Sigmoid colon (tissue), 7 donors: Measurements from ENCODE around the gene FANCD2OS. TPM values are rescaled to one million over a fixed set of nuclear protein-coding genes. Genes with fewer than 3 reads are reported as not detected.

ENCODE experiments used
- DNase-seq: peaks from one replicate; pipeline ENCODE4 v3.0.0-alpha.2; 2019
- H3K27ac ChIP-seq, 4 donors: fragments of 200-600 bp; sonication (generic); one replicate each; pipeline ENCODE4 v1.5.1; 2016 to 2019; ENCODE audit warnings: mild to moderate bottlenecking in 1 of 4
- H3K27me3 ChIP-seq, 3 donors: fragments of 200-600 bp; sonication (generic); one replicate each; pipeline ENCODE4 v1.5.1; 2019; ENCODE audit warnings: mild to moderate bottlenecking in 1 of 3
- H3K36me3 ChIP-seq, 4 donors: fragments of 200-600 bp; sonication (generic); one replicate each; pipeline ENCODE4 v1.5.1; 2016 to 2019
- H3K4me1 ChIP-seq, 4 donors: fragments of 200-600 bp; sonication (generic); one replicate each; pipeline ENCODE4 v1.5.1; 2017 to 2019
- H3K4me3 ChIP-seq, 4 donors: fragments of 200-600 bp; sonication (generic); one replicate each; pipeline ENCODE4 v1.5.1; 2017 to 2019; ENCODE audit warnings: mild to moderate bottlenecking in 2 of 4, moderate library complexity in 1 of 4
- H3K9me3 ChIP-seq, 4 donors: fragments of 200-600 bp in 3 of 4; sonication (generic) in 3 of 4; one replicate each; pipeline versions ENCODE4 v1.5.1 to v1.6.1; 2013 to 2019
- EP300 ChIP-seq, 4 donors: sonication (generic); formaldehyde crosslinking; IDR thresholded peaks; one replicate each; pipeline ENCODE4 v1.6.1; 2017; ENCODE audit warnings: antibody characterized with exemption in 4 of 4
- POLR2A ChIP-seq, 2 donors: fragments of 450-650 bp; IDR thresholded peaks; one replicate each; pipeline ENCODE4 v1.6.1; 2016; ENCODE audit warnings: antibody characterized with exemption in 2 of 2, mild to moderate bottlenecking in 2 of 2, moderate library complexity in 2 of 2
- POLR2AphosphoS5 ChIP-seq, 4 donors: sonication (generic); formaldehyde crosslinking; IDR thresholded peaks; one replicate each; pipeline ENCODE4 v1.6.1; 2017; ENCODE audit warnings: antibody characterized with exemption in 4 of 4
- WGBS, 2 donors: extraction: QIAGEN DNeasy Blood & Tissue Kit; methylation state at CpG; one replicate each; pipeline ENCODE4 v1.1.7; 2013; 5-methylcytosine and 5-hydroxymethylcytosine counted together
- intact Hi-C: fragments of 100-400 bp; cut with DNase I; formaldehyde crosslinking; loops from one replicate; pipeline ENCODE4 v1.15.1; 2023
- polyA plus RNA-seq, 3 donors: library from polyadenylated mRNA; stranded (reverse); fragments of 200-250 nt; gene quantifications; one replicate each; pipeline ENCODE4 v1.2.3, GENCODE V29; 2013
- total RNA-seq, 4 donors: library from RNA; depleted of rRNA; stranded (reverse); fragments of >200 nt; gene quantifications; one replicate each; pipeline ENCODE4 v1.1.0, GENCODE V29; 2016
- TF ChIP-seq, protein P1 (sequence below), 4 experiments: fragments of 450-650 bp in 3 of 4; fragments of 200-600 bp in 1 of 4; IDR thresholded peaks; one replicate each; pipeline ENCODE4 v1.5.1; 2016 to 2019; ENCODE audit warnings: antibody characterized with exemption in 4 of 4, mild to moderate bottlenecking in 3 of 4, moderate library complexity in 2 of 4
- donor health status: healthy with polysubstance abuse.
- donor health status: Bipolar disorder and iron deficiency.
- donor health status: healthy.

Gene FANCD2OS, protein sequence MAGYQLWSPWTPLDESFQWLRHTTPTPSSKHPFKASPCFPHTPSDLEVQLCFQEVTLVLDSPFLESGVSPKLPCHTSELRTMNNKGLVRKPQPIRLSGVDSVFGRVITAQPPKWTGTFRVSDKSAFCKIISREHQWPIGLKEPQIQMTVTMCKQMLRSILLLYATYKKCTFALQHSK
- total RNA-seq: not detected
- not detected for polyA plus RNA-seq

DNA sequence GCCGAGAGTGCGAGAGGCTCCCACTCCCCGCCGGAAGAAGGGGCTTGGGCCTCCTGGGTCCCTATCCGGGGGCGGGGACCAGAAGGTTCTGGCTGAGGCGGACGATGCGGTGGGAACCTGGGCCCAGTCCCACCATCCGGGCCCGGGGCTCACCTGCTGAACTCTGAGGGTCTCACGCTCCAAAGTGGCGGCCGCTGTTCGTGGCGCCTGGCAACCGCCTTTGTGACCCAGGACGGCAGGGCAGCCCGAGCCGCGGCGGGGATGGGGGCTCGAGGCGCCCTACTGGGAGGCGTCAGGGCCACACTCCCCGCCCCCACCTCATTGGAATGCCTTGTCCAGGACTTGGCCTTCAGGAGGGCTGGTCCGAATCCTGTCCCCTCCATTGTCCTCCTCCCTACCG lies at the start of gene FANCD2OS:
TSS of gene FANCD2OS (minus strand) at position 165 of the 400 bp plus-strand sequence. CDS start 3,481 bp downstream, outside the sequence.
- no peak for DNase-seq
- no peaks in the 10 kb centered on the region for H3K36me3 ChIP-seq
- WGBS, 2 donors: 87 to 91% methylated on average over 28 of the region's 28 CpGs
- TF ChIP-seq POLR2AphosphoS5 (IDR thresholded peaks at IDR 0.05) (no peak), POLR2A (IDR thresholded peaks at IDR 0.05) (no peak)
- H3K27ac ChIP-seq: no peak within 1 kb of the TSS
- intact Hi-C loops: no loop called here
- H3K4me1 ChIP-seq: no peaks in the 10 kb centered on the region
- H3K4me3 ChIP-seq: no peak within 1 kb of the TSS
- no peaks in the 10 kb centered on the region for H3K9me3 ChIP-seq
- H3K27me3 ChIP-seq: peaks cover 0 to 7% (median 0%) of the 10 kb centered on the region in 3 donors

DNA sequence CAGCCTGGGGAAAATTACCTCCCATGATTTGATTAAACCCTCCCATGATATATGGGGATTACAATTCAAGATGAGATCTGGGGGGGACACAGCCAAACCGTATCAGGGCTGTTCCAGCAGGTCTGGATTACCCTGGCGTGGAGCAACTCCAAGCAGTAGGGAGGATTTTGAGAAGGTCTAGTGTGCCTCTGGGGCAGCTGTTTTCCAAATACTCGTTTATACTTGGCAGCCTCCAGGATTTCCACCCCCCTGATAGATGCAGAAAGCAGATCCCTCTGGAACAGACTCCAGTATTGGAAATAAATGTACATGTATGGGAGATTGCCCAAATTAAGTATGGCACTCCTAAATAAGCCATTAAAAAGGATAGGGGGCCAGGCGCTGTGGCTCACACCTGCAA lies 49.0 kb upstream of the FANCD2OS start:
- H3K9me3 ChIP-seq: no peaks in the 10 kb centered on the region
- intact Hi-C loops: no loop called here
- WGBS, 2 donors: 78 to 81% methylated on average over 4 of the region's 4 CpGs
- peaks cover 0 to 25% (median 1%) of the 10 kb centered on the region in 4 donors for H3K36me3 ChIP-seq
- no peaks in the 10 kb centered on the region for H3K4me1 ChIP-seq
- no peak for DNase-seq
- H3K27ac ChIP-seq: no peak overlapping the region
- no peak overlapping the region for H3K4me3 ChIP-seq
- no peak for TF ChIP-seq POLR2A (IDR thresholded peaks at IDR 0.05)
- TF ChIP-seq, protein P1, sequence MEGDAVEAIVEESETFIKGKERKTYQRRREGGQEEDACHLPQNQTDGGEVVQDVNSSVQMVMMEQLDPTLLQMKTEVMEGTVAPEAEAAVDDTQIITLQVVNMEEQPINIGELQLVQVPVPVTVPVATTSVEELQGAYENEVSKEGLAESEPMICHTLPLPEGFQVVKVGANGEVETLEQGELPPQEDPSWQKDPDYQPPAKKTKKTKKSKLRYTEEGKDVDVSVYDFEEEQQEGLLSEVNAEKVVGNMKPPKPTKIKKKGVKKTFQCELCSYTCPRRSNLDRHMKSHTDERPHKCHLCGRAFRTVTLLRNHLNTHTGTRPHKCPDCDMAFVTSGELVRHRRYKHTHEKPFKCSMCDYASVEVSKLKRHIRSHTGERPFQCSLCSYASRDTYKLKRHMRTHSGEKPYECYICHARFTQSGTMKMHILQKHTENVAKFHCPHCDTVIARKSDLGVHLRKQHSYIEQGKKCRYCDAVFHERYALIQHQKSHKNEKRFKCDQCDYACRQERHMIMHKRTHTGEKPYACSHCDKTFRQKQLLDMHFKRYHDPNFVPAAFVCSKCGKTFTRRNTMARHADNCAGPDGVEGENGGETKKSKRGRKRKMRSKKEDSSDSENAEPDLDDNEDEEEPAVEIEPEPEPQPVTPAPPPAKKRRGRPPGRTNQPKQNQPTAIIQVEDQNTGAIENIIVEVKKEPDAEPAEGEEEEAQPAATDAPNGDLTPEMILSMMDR (IDR thresholded peaks at IDR 0.05): no peak
- TF ChIP-seq EP300 (IDR thresholded peaks at IDR 0.05): no peak
- TF ChIP-seq POLR2AphosphoS5 (IDR thresholded peaks at IDR 0.05): no peak
- no peaks in the 10 kb centered on the region for H3K27me3 ChIP-seq

DNA sequence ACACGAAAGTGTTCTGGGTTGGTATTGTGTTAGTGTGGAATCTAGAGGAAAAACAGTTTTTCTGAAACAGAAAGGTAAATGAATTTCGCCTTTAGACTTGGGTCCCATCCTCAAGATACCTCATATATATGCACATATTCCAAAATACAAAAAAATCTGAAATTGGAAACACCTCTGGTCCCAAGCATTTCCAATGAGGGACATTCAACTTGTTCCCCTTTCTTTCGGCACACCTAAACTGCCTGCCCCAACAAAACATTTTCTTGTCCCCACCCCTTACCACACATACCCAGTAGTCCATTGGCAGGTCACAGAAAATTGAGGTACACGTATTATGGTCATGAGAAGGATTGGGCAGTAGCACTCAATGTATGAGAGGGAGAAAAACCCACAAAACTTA lies 47.6 kb upstream of the FANCD2OS start:
- WGBS, 2 donors: 95 to 97% methylated on average over 4 of the region's 4 CpGs
- intact Hi-C loops: no loop called here
- no peak overlapping the region for H3K27ac ChIP-seq
- H3K36me3 ChIP-seq: peaks cover 4 to 39% (median 10%) of the 10 kb centered on the region in 4 donors
- no peaks in the 10 kb centered on the region for H3K9me3 ChIP-seq
- TF ChIP-seq POLR2AphosphoS5 (IDR thresholded peaks at IDR 0.05) (no peak), EP300 (IDR thresholded peaks at IDR 0.05) (no peak)
- H3K4me1 ChIP-seq: no peaks in the 10 kb centered on the region
- H3K4me3 ChIP-seq: no peak overlapping the region
- H3K27me3 ChIP-seq: no peaks in the 10 kb centered on the region
- no peak for DNase-seq

DNA sequence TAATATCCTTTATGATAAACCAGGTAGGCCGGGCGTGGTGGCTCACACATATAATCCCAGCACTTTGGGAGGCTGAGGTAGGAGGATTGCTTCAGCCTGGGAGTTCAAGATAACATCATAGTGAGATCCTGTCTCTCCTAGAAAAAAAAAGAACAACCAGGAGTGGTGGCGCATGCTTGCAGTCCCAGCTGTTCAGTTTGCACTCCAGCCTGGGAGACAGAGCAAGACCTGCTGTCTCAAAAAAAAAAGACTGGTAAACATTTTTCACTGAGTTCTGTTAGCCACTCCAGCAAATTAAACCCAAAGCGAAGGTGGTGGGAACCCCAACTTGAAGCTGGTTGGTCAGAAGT lies 47.0 kb upstream of the FANCD2OS start:
- intact Hi-C loops: no loop called here
- no peak for TF ChIP-seq EP300 (IDR thresholded peaks at IDR 0.05)
- no peak for DNase-seq
- no peak overlapping the region for H3K4me3 ChIP-seq
- H3K4me1 ChIP-seq: no peaks in the 10 kb centered on the region
- no peaks in the 10 kb centered on the region for H3K9me3 ChIP-seq
- 94 to 96% methylated on average over 4 of the region's 4 CpGs for WGBS, 2 donors
- no peak overlapping the region for H3K27ac ChIP-seq
- H3K27me3 ChIP-seq: no peaks in the 10 kb centered on the region
- peaks cover 9 to 44% (median 15%) of the 10 kb centered on the region in 4 donors for H3K36me3 ChIP-seq

DNA sequence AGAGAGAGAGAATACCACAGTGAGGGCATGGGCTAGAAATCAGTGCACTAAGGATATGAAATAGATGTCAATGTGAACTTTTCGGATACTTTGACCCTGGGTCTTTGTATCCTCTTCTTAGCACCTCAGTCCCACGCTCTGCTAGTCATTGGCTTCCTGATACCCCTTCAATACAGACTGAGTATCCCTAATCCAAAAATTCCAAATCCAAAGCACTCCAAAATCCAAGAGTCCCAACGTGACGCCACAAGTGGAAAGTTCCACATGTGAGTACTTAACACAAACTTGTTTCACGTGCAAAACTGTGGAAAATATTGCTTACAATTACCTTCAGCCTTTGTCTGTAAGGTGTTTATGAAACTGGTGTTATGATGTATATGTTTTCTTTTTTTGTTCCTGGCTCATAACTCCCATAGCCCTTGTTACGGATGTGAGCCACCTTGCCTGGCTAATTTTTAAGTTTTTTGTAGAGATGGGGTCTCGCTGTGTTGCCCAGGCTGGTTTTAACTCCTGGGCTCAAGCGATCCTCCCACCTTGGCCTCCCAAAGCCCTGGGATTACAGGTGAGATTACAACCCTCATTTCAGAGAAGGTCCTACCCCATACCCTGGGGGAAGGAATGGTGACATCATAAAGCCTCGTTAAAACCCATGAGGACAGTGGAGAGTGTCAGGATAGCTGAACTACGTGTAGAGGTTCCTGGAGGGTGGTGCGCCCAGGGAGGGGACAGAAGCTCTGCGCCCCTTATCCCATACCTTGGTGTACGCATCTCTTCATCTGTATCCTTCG lies 46.5 kb upstream of the FANCD2OS start:
- H3K36me3 ChIP-seq: peaks cover 14 to 50% (median 20%) of the 10 kb centered on the region in 4 donors
- no peak for DNase-seq
- no peak overlapping the region for H3K4me3 ChIP-seq
- H3K27me3 ChIP-seq: no peaks in the 10 kb centered on the region
- H3K4me1 ChIP-seq: no peaks in the 10 kb centered on the region
- intact Hi-C loops: no loop called here
- H3K9me3 ChIP-seq: no peaks in the 10 kb centered on the region
- WGBS, 2 donors: 88 to 91% methylated on average over 14 of the region's 14 CpGs
- no peak overlapping the region for H3K27ac ChIP-seq
- TF ChIP-seq EP300 (IDR thresholded peaks at IDR 0.05) (no peak), POLR2A (IDR thresholded peaks at IDR 0.05) (no peak), POLR2AphosphoS5 (IDR thresholded peaks at IDR 0.05) (no peak)
- TF ChIP-seq, protein P1 (IDR thresholded peaks at IDR 0.05): no peak

DNA sequence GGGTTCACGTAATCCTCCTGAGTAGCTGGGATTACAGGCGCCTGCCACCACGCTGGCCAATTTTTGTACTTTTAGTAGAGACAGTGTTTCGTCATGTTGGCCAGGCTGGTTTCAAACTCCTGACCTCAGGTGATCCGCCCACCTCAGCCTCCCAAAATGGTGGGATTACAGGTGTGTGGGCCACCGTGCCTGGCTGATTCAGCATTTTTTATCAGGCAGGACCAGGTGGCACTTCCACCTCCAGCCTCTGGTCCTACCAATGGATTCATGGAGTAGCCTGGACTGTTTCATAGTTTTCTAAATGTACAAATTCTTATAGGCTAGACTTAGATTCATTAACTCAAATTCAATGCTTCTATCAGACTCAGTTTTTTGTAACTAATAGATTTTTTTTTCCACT lies 42.9 kb upstream of the FANCD2OS start:
- 81 to 88% methylated on average over 6 of the region's 6 CpGs for WGBS, 2 donors
- Histone ChIP-seq H3K4me3 (no peak overlapping the region), H3K4me1 (peaks cover 0 to 4% (median 0%) of the 10 kb centered on the region in 4 donors), H3K27ac (no peak overlapping the region), H3K27me3 (no peaks in the 10 kb centered on the region), H3K9me3 (no peaks in the 10 kb centered on the region), H3K36me3 (peaks cover 15 to 80% (median 27%) of the 10 kb centered on the region in 4 donors)
- intact Hi-C loops: no loop called here
- TF ChIP-seq, protein P1 (IDR thresholded peaks at IDR 0.05): no peak
- TF ChIP-seq EP300 (IDR thresholded peaks at IDR 0.05) (no peak), POLR2AphosphoS5 (IDR thresholded peaks at IDR 0.05) (no peak), POLR2A (IDR thresholded peaks at IDR 0.05) (no peak)
- DNase-seq: no peak
